Muscle layer of colon (tissue), 2 donors: Measurements from ENCODE around the gene NFATC2IP.

Source experiments
- H3K27ac ChIP-seq: one replicate; pipeline ENCODE4 v1.7.0; 2013; ENCODE audit warnings: low read depth, mild to moderate bottlenecking, low read length, moderate library complexity
- H3K27me3 ChIP-seq, 2 donors: one replicate each; pipeline ENCODE4 v1.7.0; 2013; ENCODE audit warnings: low read length in 2 of 2, mild to moderate bottlenecking in 2 of 2; ENCODE audit not compliant: insufficient read depth in 2 of 2, control insufficient read depth in 1 of 2
- H3K36me3 ChIP-seq: one replicate; pipeline ENCODE4 v1.7.0; 2013; ENCODE audit warnings: mild to moderate bottlenecking, low read length; ENCODE audit not compliant: insufficient read depth
- H3K4me1 ChIP-seq: one replicate; pipeline ENCODE4 v1.7.0; 2013; ENCODE audit warnings: mild to moderate bottlenecking, low read length; ENCODE audit not compliant: insufficient read depth
- H3K4me3 ChIP-seq, 2 donors: one replicate each; pipeline ENCODE4 v1.7.0; 2013; ENCODE audit warnings: low read length in 2 of 2, low read depth in 1 of 2, mild to moderate bottlenecking in 1 of 2, moderate library complexity in 1 of 2
- H3K9ac ChIP-seq: one replicate; pipeline ENCODE4 v1.7.0; 2013; ENCODE audit warnings: low read length
- H3K9me3 ChIP-seq: one replicate; pipeline ENCODE4 v1.7.0; 2013; ENCODE audit warnings: mild to moderate bottlenecking, low read length
- donor health status: abdominal sarcoma.
- donor health status: Adenocarcinoma of cecum.

NFATC2IP gene

DNA sequence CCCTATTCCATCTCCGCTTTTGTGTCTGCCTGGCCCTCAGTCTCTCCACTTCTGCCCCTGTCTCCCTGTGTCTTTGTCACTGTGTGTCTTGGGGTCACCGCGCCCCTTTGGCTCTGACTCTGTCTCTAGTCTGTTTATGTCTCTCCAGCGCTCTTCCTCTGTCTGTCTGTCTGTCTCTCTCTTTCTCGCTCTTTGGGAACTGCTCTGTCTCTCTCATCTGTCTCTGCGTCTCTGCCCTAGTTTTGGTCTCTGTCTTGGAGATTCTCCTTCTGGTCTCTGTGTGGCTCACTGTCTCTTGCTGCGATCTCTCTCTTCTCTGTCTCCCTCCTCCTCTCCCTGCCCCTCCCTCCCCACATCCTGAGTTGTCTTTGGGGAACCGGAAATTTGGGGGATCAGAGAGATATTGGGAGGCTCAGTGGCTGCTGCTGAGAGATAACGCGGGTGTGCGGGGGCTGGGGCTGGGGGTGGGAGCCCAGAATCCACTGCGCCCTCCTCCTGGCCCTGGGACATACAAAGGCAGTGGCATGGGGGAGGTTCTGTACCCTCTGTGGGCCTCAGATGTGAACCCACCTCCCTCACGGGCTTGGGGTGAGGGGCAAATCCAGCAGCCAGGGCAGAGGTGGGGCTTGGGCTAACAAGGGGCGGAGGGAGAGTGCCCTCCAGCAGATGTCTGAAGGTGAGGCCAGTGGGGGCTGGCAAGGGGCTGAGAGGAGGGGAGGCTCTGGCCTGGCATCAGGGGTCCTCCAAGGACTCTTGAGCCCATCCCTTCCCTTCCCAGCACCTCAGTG, 58.5 kb downstream of the NFATC2IP start:
- Histone ChIP-seq H3K36me3 (no peaks in the 10 kb centered on the region), H3K27ac (no peak overlapping the region), H3K9me3 (no peaks in the 10 kb centered on the region), H3K9ac (no peak overlapping the region), H3K27me3 (no peaks in the 10 kb centered on the region), H3K4me1 (no peaks in the 10 kb centered on the region), H3K4me3 (no peak overlapping the region)

DNA sequence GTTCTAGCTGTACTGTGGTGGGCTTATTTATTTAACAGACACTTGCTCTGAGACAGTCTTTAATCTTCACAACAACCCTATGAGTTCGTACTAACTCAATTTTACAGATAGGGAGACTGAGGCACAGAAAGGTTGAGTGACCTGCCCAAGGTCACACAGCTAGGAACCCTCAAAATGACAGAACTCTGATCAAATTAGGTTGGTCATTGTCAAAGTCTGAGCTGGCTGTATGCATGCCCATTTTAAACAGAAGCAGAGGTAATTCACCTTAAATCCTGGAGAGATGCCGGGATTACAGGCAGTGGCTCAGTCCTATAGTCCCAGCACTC, 59.1 kb downstream of the NFATC2IP start:
- Histone ChIP-seq H3K27ac (no peak overlapping the region), H3K9me3 (no peaks in the 10 kb centered on the region), H3K4me1 (no peaks in the 10 kb centered on the region)

DNA sequence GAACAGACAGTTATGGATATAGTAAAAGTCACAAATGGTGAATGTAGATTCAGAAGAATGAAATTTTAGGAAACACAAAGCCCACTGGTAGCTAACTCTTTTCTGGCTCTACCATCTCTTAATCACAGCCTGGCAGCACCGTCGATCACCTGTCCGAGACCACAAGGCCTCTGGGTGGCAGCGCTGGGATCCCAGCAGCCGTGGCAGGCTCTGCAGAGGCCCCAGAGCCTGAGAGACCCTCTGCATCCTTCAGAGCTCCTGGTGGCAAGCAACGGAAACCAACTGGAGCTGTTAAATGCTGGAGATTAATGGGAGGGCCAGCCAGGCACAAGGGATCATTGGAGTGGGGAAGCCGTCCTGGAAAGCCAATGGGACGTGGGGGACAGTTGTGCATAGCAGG, 60.4 kb downstream of the NFATC2IP start:
- Histone ChIP-seq H3K27me3 (no peaks in the 10 kb centered on the region), H3K4me3 (no peak overlapping the region), H3K27ac (no peak overlapping the region), H3K36me3 (no peaks in the 10 kb centered on the region), H3K9ac (no peak overlapping the region), H3K4me1 (no peaks in the 10 kb centered on the region), H3K9me3 (no peaks in the 10 kb centered on the region)

More for the DNA sequence above, 59.1 kb downstream of the NFATC2IP start:
- Histone ChIP-seq H3K27me3 (no peaks in the 10 kb centered on the region), H3K4me3 (no peak overlapping the region), H3K36me3 (no peaks in the 10 kb centered on the region), H3K9ac (no peak overlapping the region)

DNA sequence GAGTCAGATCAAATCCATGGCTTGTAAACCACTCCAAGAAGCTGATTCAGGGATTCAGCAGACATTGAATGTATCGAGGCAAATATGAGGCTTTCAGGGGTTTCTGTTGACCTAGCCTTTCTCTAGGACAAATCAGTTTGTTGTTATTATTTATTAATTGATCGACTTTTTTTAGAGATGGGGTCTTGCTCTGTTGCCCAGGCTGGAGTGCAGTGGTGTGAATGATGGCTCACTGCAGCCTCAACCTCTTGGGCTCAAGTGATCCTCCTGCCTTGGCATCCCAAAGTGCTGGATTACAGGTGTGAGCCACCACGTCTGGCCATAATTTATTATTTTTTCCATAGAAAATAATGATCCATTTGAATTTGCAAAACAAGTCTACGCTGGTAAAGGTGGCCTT, 61.1 kb downstream of the NFATC2IP start:
- no peaks in the 10 kb centered on the region for H3K27me3 ChIP-seq
- H3K4me1 ChIP-seq = no peaks in the 10 kb centered on the region
- H3K27ac ChIP-seq = no peak overlapping the region
- no peak overlapping the region for H3K4me3 ChIP-seq
- no peak overlapping the region for H3K9ac ChIP-seq
- no peaks in the 10 kb centered on the region for H3K36me3 ChIP-seq
- H3K9me3 ChIP-seq = no peaks in the 10 kb centered on the region

DNA sequence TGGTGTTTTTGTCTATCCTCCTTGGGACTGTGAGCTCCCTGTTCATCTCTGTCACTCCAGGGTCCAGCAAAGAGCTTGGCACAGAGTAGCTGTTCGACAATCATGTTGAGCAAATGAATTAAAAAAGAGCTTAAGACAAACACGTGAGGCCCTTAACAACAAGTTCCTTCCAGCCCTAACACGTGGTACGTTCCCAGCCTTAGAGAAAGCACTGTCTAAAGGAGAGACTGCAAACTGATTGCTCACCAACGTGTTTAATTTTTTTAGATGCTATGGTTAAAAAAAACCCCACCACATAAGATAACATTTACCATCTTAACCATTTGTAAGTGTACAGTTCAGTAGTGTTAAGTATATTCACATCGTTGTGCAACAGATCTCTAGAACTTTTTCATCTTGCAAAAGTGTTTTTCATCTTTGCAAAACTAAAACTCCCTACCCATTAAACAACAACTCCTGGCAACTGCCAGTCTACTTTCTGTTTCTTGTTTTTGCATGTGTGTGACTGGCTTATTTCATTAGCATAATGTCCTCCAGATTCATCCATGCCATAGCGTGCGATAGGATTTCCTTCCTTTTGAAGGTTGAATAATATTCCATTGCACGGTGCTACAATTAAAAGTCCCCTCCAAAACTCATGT, 62.3 kb downstream of the NFATC2IP start:
- H3K27me3 ChIP-seq = no peaks in the 10 kb centered on the region
- H3K36me3 ChIP-seq = no peaks in the 10 kb centered on the region
- no peak overlapping the region for H3K9ac ChIP-seq
- no peak overlapping the region for H3K4me3 ChIP-seq
- no peaks in the 10 kb centered on the region for H3K9me3 ChIP-seq
- H3K4me1 ChIP-seq = no peaks in the 10 kb centered on the region
- no peak overlapping the region for H3K27ac ChIP-seq

DNA sequence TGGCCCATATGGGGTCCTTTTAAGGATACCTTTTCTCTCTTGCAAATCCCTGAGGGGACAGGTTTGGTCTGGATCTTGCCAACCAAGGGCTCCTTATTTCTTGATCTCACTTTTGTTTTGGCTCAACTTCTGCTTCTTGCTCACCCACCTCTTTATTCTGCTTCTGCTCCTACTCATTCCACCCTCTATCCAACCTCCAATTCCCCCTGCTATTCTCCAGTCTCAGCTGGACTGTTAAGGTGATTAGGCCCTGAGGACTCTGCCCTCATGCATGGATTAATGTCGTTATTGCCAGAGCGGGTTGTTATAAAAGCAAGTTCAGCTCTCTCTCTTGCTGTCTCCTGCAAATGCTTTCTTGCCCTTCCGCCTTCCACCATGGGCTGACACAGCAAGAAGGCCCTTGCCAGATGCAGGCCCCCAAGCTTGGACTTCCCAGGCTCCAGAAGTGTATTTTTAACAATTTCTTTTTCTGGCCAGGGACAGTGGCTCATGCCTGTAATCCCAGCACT, 63.9 kb downstream of the NFATC2IP start:
- Histone ChIP-seq H3K27me3 (no peaks in the 10 kb centered on the region), H3K9me3 (no peaks in the 10 kb centered on the region), H3K27ac (no peak overlapping the region), H3K9ac (no peak overlapping the region), H3K4me3 (no peak overlapping the region), H3K36me3 (no peaks in the 10 kb centered on the region), H3K4me1 (no peaks in the 10 kb centered on the region)
